GM12873 (cell line): Measurements from ENCODE around the gene LOC128125822.

Experiments used
- CTCF ChIP-seq: IDR thresholded peaks from 2 replicates; pipeline ENCODE4 v1.5.1; 2012; ENCODE audit warnings: low read depth, mild to moderate bottlenecking, moderate library complexity, low read length, control low read depth; ENCODE audit not compliant: insufficient read depth; ENCODE audit errors: missing control alignments

The LOC128125822 gene

GRCh38 chr6:63543982-63544381 lies 28.3 kb upstream of the LOC128125822 start:
- no peak for TF ChIP-seq CTCF

DNA sequence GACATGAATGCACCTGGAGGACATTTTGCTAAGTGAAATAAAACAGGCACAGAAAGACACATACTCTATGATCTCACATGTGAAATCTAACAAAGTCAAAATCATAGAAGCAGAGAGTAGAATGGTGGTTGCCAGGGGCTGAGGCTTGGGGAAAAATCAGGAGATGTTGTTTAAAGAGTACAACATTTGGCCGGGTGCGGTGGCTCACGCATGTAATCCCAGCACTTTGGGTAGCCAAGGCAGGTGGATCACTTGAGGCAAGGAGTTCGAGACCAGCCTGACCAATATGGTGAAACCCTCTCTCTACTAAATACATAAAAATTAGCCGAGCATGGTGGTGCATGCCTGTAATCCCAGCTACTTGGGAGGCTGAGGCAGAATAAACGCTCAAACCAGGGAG lies 26.0 kb upstream of the LOC128125822 start:
- no peak for TF ChIP-seq CTCF

DNA sequence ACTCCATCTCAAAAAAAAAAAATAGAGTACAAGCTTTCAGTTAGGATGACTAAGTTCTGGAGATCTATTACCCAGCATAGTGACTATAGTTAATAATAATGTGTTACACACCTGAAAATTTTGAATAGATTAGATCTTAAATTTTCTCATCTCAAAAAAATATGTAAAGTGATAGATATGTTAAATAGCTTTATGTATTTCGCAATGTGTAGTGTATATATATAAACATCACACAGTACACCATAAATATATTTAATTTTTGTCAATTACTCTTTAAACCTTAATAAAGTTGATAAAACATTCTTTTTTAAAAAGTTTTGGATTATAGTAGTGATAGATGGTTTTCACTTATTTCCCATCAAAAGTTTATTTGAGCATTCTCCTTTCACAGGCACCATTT lies 25.6 kb upstream of the LOC128125822 start:
- TF ChIP-seq CTCF = no peak

- TF ChIP-seq CTCF = no peak
These were observed 23.2 kb upstream of the LOC128125822 start for GRCh38 chr6:63549076-63549475.

- TF ChIP-seq CTCF = no peak
These were observed 19.1 kb upstream of the LOC128125822 start for GRCh38 chr6:63553208-63553607.

- TF ChIP-seq CTCF = no peak
These were observed 18.4 kb upstream of the LOC128125822 start for GRCh38 chr6:63553900-63554299.

DNA sequence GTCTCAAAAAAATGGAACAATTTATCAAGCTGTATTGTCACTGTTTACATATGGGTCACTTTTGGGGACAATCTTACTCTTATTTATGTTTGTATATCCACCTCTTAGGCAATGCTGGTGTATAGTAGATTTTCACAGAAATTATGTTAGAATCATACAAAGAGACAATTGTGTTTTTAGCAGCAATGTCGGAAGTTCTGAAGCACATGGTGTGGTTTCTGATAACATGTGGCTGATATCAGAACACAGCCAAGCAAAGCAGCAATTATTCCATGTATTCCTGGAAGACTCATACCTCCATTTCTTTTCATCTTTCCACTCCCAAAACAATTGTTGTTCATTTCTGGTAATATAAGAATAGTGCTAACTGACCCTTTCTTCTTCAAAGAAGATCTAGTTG lies 17.5 kb upstream of the LOC128125822 start:
- TF ChIP-seq CTCF = no peak
